ENCODE data around the gene RINL.
"Not testable (repeated sequence)": the region's sequence is repeated elsewhere in the genome, so short reads cannot be mapped to it uniquely, and the experiment has no call there.

RINL gene

DNA sequence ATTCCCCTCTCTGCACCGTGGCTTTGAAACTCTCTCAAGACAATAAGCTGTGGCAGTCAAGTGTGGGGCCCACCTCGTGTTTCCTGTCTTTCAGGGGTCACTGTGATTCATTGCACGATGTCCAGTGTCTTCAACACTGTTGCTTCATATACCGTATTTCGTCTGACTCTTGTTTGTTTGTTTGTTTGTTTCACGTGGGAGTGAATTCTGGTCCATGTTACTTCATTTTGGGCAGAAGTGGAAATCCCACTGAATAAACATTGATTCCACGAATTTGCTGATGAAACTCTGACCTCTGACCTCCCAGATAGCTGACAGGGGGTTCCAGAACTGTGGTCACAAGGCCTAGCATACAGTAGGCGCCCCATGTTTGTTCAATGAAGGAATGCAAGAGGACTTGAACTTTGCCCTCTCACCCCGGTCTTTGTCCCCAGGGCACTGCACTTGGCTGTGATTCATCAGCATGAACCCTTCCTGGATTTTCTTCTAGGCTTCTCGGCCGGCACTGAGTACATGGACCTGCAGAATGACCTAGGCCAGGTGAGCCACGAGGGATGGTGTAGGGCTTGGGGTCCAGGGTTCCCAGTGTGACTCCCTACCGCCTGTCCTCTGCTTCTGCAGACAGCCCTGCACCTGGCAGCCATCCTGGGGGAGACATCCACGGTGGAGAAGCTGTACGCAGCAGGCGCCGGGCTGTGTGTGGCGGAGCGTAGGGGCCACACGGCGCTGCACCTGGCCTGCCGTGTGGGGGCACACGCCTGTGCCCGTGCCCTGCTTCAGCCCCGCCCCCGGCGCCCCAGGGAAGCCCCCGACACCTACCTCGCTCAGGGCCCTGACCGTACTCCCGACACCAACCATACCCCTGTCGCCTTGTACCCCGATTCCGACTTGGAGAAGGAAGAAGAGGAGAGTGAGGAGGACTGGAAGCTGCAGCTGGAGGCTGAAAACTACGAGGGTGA is 26.8 kb upstream of the RINL start:
- DNase-seq, result no peak

DNA sequence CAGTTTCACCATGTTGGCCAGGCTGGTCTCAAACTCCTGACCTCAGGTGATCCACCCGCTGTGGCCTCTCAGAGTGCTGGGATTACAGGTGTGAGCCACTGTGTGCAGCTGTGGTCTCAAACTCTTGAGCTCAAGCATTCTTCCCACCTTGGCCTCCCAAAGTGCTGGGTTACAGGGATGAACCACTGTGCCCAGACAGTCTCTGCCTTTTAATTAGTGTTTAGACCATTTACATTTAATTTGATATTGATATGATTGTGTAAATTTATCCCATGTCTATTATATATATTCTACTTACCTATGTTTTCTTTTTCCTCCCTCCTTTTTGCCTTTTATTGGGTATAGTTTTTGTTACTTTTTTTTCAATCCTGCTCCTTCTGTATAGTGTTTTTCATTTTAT is 23.6 kb upstream of the RINL start:
- no peak for DNase-seq

DNA sequence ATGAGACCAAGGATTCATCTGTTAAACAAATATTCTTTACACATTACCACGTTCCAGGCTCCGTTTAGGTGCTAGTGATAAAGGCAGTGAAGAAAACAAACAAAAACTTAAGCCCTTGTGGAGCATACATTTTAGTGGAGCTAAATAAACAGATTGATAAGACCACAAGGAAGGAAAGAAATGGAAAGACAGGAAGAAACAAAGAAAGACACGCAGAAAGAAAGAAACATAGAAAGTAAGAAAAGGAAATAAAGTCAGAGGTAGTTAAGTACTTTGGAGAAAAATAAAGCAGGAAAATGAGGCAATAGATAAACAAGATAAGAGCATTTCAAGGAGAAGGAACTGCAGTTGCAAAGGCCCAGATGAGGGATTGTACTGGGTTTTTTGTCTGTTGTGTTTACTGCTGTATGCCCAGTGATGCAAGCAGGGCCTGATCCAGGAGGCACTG is 22.7 kb upstream of the RINL start:
- no peak for DNase-seq

DNA sequence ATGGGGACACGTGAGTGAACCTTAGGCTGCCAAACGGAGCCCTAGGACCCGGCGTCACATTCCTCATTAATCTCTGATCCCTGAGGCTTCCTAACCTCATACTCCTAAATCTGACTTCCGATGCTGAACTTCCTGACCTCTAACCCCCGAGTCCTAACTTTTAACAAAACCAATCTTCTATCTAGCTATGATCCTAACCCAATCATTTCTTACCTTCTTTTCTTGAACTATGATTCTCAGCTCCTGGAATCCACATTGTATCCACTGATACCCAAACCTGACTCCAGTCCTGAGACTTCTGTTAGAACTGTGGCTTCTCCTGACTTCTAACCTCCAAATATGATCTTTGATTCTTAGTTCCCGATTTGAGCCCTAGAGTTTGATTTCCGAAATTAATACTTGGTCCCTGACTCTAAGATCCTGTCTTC is 22.1 kb upstream of the RINL start:
- no peak for DNase-seq

DNA sequence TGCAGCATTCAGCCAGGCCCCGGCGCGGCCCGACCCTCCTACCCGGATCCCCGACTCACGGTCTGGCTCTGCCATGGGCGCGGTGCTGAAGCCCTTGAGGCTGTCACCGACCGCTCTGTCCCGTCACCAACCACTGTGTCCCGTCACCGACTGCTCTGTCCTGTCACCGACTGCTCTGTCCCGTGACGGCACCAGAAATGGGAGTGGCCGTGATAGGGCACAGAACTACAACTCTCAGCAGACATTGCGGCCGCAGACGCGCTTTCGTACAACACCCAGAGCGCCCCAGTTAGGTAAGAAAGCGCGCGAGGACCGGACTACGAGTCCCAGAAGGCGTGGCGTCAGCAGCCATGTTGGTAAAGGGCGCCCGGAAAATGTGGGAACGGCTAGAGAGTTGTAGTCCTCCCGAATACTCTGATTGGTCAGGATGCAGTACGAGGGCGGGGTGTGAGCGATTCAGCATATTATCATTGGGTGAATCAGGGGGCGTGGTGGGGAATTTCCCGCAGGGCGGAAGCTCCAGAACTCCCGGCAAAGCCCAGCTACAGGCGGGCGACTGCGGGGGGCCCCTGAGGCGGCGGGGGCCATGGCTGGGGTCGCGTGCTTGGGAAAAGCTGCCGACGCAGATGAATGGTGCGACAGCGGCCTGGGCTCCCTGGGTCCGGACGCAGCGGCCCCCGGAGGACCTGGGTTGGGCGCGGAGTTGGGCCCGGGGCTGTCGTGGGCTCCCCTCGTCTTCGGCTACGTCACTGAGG is 21.5 kb upstream of the RINL start, which contains the start of the genes NFKBIB and SIRT2:
Gene NFKBIB (plus strand): TSS at position 523 of the 755 bp plus-strand sequence. CDS start 64 bp downstream, at position 587.
Gene SIRT2 (minus strand): TSS at position 172 of the 755 bp plus-strand sequence. CDS start 97 bp downstream, at position 75.
- DNase-seq, result peak; percentile 99

DNA sequence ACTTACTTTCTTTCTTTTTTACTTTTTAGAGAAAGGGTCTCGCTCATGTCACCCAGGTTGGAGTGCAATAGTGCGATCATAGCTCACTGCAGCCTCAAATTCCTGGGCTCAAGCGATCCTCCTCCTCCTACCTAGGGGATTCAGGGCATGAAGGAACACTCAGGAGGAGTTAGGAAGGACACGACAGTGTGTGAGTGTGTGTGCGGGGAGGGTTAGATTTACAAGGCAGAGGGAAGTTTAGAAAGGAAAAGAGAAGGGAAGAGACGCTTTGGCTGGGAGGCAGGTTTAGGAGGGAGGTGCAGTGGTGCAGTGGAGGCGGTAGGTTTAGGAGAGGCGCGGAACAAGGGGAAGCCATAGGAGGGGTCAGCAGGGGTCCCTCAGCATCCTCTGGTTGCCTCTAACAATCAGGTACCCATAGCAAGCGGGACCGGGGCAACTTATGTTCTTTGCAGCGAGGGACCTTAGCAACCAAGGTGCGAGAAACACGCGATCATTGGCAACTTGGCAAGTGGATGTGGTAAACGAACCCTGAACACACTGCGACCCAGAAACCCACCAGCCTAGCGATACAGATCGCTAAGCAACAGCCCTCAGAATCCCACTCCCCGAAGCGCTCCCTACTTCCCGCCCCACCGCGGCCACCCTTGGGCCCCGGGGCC is 20.8 kb upstream of the RINL start:
- DNase-seq, result no peak

DNA sequence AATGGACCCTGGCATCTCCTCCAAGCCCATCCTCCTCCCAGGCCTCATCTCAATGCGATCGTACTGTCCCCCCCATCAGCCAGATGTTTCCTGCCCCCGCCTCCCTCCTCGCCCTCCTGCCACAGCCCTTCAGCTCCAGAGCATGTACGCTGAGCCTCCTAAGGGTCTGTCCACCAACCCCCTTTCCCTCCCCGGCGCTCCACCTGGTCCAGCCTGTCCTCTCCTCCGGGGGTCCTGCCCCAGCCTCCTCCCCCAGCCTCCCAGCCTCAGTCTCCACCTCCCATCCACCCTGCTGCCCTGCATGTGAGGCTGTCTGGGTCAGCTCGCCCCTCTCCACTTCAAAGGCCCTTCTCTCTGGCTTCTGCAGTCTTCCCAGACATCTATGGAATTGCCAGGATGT is 16.9 kb upstream of the RINL start:
- DNase-seq, result no peak

DNA sequence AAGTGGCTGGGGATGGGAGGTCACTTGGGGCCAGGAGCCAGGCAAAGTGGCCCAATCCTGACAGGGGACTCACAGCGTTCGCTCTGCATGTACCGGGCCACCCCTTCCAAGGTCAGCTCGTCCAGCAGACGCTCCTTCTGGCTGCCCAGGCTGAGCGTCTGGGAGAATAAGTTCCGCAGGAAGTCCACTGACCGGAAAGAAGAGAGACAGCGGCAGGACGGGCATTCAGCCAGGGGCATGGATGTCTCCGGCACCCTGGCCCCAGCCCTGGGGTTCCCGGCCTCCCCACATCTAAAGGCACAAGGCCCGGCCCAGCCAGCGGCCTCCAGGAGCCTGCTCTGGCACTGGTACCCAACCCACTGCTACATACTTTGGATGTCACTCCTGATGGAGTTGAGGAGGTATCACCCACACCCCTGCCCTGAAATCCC is 15.3 kb upstream of the RINL start:
- no peak for DNase-seq

DNA sequence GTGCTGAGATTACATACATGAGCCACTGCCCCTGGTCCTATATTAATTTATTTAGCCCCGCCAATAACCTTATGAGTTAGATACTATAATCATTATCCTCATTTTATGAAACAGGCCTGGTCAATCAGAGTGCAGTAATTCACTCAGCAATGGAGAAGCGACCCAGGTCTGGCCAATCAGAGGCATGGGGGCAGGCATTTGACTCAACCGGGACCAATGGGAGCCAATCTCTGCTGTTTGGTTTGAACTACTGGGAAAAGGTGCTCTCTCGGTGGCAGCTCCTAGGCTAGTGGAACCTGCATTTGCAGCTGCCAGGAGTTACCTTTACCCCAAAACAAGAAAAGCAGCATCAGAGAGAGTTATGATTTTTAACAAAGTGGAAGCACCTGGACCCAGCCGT is 14.8 kb upstream of the RINL start:
- no peak for DNase-seq

DNA sequence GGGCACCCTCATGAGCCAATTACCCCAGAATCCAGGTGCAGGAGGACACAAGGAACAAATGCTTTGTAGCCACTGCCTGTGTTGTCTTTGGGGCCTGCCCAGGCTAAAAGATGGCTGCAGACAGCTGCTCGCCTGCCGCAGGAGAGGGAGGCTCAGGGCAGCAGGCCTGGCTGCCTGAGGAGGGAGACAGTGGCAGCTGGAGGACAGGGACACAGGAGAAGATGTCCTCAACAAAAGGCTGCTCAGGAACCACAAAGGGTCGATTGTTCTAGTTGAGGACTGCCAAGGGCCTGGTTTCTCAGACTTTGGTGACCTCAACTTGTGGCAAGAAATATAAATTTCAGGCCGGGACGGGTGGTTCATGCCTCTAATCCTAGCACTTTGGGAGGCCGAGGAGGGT is 13.7 kb upstream of the RINL start:
- no peak for DNase-seq

DNA sequence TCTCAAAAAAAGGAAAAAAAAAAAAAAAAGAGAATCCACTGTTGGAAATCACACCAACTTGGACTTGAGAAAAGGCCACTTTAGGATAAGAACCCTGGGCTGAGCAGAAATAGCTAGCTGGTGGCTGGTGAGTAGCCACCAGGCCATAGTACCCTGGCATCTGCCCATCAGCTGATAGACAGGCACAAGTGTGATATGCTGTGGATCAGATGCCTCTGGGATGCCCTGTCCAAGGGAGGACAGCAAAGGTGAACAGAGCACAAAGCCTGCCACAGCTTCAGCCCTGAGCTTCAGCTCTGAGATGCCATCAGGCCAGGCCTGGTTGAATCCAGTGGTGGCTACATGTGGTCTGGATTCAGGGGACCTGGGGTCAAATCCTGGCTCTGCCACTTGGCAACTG is 12.6 kb upstream of the RINL start:
- DNase-seq, result no peak

DNA sequence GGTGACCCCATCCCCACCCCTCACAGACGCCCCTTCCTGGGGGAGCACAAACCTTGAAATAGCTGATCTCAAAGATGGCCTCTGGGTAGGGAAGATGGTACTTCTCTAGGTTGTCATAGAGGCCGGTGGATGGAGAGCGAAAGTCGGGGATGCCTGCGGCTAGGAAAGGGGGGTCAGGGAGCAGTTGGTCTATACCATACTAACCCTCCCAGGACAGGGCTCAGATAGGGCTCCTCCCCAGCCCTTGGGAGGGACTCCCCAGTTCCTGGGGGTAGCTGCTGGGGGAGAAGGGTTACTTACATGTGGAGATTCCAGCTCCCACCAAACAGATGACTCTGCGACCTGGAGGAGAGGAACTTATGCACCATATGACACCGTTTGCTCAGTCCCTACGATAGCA is 11.7 kb upstream of the RINL start:
- no peak for DNase-seq

DNA sequence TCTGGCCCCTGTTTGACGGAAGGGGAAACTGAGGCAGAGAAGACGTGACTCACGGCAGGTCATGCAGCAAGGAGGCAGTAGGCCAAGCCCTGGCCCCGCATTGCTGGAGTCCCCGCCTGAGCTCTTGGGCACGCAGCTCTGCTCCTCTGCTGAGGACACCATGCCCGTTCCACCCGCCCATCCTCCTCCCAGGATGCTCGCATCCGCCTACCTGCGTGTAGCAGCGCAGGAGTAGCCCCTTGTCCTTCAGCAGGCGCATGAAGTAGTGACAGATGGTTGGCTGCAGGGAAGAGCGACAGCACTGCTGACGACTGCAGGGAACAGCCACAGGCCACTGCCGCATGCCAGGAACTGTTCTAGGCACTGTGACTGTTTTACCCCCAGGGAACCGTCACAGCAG is 10.8 kb upstream of the RINL start:
- no peak for DNase-seq

DNA sequence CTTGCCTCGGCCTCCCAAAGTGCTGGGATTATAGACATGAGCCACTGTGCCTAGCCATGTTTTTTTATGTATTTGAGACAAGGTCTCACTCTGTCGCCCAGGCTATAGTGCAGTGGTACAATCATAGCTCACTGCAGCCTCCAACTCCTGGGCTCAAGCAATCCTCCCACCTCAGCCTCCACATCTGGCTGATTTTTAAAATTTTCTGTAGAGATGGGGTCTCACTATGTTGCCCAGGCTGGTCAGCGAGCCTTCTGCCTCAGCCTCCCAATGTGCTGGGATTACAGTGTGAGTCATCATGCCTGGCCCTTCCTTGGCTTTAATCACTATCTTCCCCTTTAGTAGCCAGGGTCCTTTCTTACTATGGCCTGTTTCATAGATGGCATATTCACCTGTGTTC is 6.6 kb upstream of the RINL start:
- not testable (repeated sequence) for DNase-seq

DNA sequence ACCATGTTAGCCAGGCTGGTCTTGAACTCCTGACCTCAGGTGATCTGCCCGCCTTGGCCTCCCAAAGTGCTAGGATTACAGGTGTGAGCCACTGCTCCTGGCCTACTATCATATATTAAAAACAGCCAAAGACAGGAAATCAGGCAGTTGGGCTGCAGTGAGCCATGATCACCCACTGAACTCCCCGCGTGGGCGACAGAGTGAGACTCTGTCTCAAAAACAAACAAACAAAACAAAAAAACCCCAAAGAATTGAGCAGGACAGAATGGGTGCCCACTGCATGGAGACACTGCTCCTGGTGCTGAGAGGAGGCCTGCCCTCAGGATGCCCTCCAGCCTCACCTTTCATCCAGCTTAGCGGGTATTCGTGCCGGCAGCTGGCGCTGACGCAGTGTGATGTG is 5.2 kb upstream of the RINL start:
- no peak for DNase-seq

DNA sequence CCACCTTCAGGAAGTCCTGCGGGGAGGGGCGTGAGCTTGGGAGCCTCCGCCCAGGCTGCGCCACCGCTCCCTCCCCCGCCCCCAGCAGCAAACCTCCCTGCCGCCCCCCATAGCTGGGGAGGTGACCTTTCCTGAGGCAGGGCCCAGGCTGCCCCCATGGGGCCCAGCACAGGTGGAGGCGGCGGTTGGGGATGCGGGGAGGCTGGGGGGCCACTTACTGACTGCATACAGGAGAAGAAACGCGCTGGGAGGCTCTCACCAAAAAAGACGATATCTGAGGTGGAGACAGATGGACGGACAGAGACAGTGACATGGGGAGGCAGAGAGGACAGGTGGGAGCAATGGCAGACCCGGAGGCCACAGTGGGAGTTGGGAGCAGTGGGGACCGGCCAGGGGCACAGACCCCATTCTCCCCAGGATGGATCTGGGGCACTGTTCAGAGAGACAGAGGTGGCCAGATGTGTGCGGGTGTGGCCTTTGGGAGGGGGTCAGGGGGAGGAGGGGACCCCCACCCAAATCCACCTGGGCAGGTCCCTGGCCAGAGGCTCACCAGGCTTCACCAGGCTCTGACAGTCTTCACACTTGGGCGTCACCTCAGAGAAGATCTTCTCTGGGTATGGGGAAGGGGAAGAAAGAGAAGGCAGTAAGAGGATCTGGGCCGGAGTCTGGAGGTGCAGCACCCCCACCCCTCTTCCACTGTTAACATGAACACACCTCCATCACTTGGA is 3.0 kb upstream of the RINL start:
- DNase-seq, result no peak

DNA sequence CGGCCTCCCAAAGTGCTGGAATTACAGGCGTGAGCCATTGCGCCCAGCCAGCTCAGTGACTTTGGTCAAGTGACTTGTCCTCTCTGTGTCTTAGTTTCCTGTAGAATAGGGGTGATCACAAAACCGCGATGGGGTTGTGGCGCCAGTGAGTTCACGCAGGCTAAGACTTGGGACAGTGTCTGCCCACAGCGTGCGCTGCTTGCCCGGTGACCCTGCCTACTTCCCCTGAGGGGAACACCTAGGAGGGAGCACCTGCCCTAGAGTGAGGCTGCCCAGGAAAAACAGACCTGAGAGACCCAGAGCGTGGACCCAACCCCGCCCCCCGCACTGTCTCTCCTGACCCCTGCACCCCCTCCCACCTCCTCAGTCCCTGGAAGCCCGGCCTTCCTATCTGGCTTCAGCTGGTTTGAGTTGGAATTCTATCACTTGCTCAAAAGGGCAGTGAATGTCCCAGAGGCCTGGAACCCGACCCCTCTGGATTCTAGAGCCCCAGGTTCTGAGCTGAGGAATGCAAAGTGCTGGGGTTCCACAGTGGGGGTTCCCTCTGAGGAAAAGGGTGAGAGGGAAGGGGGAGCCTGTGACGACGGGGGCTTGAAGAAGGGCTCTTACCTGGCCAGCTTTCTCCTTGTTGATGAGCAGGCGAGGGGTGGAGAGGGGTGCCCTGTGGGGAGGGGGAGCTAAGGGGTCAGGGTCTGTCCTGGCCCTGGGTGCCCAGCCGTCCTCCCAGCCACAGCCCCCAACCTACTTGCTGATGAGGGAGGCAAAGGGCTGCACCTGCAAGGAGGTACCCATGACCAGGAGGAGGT is 2.2 kb upstream of the RINL start:
- no peak for DNase-seq

DNA sequence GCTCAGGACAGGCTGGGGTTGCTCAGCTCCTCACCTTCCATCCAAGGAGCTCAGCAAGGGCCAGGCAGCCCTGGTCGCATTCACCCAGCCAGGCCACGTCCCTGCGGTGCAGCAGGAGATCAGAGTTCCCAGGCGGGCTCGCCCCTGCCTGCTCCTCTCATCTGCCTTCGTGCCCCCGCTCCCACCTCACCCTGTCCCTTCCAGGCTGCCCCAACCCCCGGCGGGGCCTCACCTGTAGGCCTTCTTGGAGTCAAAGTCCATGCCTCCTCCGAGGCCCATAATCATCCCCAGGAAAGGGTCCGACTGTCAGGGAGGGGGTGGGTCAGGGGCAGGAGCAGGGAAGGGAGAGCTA is 1.3 kb upstream of the RINL start:
- DNase-seq, result no peak

DNA sequence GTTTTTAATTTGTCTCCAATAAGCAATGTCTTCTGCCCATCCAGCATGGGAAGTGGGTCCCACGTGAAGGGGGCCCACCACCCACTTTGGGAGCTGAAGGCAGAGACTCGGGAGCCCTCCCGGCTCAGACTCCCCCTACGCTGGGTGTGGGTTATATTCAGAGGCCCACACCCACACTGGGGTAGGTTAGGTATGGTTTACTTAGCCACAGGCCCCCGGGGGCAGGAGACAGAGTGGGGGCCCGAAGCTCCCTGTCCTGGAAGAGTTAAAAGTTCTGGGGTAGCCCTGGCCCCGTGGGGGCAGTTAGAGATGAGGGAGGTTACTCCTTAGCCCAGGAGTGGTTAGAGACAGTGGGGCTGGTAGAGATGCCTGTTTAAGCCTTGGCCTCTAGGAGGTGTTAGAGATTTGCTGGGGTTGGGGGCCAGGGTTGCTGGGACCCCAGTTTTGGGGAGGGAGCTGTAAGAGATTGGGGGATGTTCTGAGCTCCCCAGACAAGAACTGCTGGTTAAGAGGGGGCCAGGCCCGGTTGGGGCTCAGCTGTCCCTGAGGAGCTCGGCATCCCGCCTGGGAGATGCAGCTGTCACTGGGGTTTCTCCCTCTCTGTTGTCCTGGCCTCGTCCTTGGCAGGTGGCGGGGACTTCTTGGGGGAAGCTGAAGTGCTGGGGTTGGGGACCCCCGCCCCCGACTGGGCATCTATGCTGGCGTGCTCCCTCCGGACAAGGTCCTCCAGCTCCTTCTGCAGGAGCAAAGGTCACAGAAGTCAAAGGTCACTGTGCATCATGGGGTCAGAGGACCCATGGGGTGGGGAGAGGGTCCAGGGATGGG is 712 bp upstream of the RINL start:
- no peak for DNase-seq

DNA sequence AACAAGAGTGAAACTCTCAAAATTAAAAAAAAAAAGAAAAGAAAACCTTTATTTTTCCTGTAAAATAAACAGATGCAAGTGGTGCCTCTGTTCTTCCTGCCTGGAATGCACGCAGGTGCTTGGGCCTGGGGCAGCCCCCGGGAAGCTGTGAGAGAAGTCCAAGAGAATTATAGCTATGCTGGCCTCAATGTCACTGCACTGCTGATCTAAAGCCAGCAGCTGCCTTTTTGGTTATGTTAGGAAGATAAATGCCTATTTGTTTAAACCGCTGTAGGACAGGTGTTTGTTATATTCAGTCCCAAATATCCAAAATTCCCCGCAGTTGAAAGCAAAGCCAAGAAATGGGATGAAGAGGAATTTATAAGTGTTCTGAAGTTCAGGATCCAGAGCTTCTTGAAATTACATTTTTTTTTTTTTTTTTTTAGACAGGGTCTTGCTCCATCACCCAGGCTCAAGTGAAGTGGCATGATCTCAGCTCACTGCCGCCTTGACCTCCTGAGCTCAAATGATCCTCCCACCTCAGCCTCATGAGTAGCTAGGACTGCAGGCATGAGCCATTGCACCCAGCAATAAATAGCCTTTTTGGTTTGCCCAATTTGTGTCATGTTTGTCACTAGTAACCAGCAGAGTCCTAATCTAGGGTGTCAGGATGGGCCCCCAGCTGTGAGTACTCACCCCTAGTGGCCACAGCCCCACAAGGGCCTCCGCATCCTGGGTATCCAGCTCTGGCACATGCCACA is 2.2 kb downstream of the RINL start:
- no peak for DNase-seq

Data from effector CD4-positive, alpha-beta T cell (primary cell).